Measurements from ENCODE around the gene MAP1B.

- TF ChIP-seq CTCF (optimal IDR thresholded peaks at IDR 0.05 in 1 of 3, IDR thresholded peaks at IDR 0.05 in 1 of 3, conservative IDR thresholded peaks at IDR 0.05 in 1 of 3; ENCODE audit: extremely low read depth in 1 of 3, insufficient read depth in 2 of 3, low read length in 3 of 3) (no peak), EZH2 (IDR thresholded peaks at IDR 0.05; ENCODE audit: low read length) (no peak)
Observed at GRCh38 chr5:72092074-72092473, 15.2 kb upstream of the MAP1B start.
